HFF-Myc (cell line): Measurements from ENCODE around the gene TSPAN9.

Source experiments
- DNase-seq: peaks from one replicate; pipeline ENCODE4 v3.0.0-alpha.2; 2011; ENCODE audit warnings: low read depth; ENCODE audit errors: extremely low read depth
- H3K4me3 ChIP-seq: replicated peaks from 2 replicates; pipeline ENCODE4 v1.5.1; 2011; ENCODE audit warnings: low read depth, mild to moderate bottlenecking, control low read depth, low read length
- CTCF ChIP-seq: IDR thresholded peaks from 2 replicates; pipeline ENCODE4 v1.5.1; 2012; ENCODE audit warnings: mild to moderate bottlenecking, low read depth, low read length, control low read depth; ENCODE audit errors: missing control alignments

Gene TSPAN9

GRCh38 chr12:3084742-3085141 lies 7.6 kb downstream of the TSPAN9 start:
- no peak overlapping the region for H3K4me3 ChIP-seq
- TF ChIP-seq CTCF = no peak
- DNase-seq = no peak

GRCh38 chr12:3085341-3086139 lies 8.4 kb downstream of the TSPAN9 start:
- TF ChIP-seq CTCF = no peak
- DNase-seq = no peak
- no peak overlapping the region for H3K4me3 ChIP-seq

GRCh38 chr12:3086211-3086610 lies 9.0 kb downstream of the TSPAN9 start:
- no peak for TF ChIP-seq CTCF
- no peak for DNase-seq
- H3K4me3 ChIP-seq = no peak overlapping the region

GRCh38 chr12:3086729-3087323 lies 9.6 kb downstream of the TSPAN9 start:
- no peak overlapping the region for H3K4me3 ChIP-seq
- no peak for TF ChIP-seq CTCF
- no peak for DNase-seq

GRCh38 chr12:3087758-3088650 lies 10.8 kb downstream of the TSPAN9 start:
- no peak for TF ChIP-seq CTCF
- no peak for DNase-seq
- H3K4me3 ChIP-seq = no peak overlapping the region

- no peak for DNase-seq
- TF ChIP-seq CTCF = no peak
- H3K4me3 ChIP-seq = no peak overlapping the region
These were observed 12.4 kb downstream of the TSPAN9 start for GRCh38 chr12:3089588-3089987.
